GM23248 (cell line): ENCODE data around the gene THAP9. TPM values are rescaled to one million over a fixed set of nuclear protein-coding genes. Genes with fewer than 3 reads are reported as not detected.

Experiments
- DNase-seq: peaks from one replicate; pipeline ENCODE4 v3.0.0-alpha.2; 2015
- H2AFZ ChIP-seq: fragments of 200-600 bp; sonication (generic); 2 replicates; pipeline ENCODE4 v1.6.1; 2016; ENCODE audit warnings: antibody characterized with exemption
- H3F3A ChIP-seq: fragments of 200-600 bp; sonication (generic); 2 replicates; pipeline ENCODE4 v1.6.1; 2016; ENCODE audit warnings: mild to moderate bottlenecking, antibody characterized with exemption, mixed run types; ENCODE audit not compliant: insufficient read depth
- H3K27ac ChIP-seq: fragments of 200-600 bp; sonication (generic); 2 replicates; pipeline ENCODE4 v1.5.1; 2016; ENCODE audit warnings: mild to moderate bottlenecking
- H3K27me3 ChIP-seq: fragments of 200-600 bp; sonication (generic); replicated peaks from 2 replicates; pipeline ENCODE4 v1.6.1; 2016; ENCODE audit warnings: mild to moderate bottlenecking; ENCODE audit not compliant: insufficient read depth
- H3K36me3 ChIP-seq: fragments of 200-600 bp; sonication (generic); 2 replicates; pipeline ENCODE4 v1.6.1; 2016; ENCODE audit warnings: low read depth, mild to moderate bottlenecking
- H3K4me1 ChIP-seq: fragments of 200-600 bp; sonication (generic); 2 replicates; pipeline ENCODE4 v1.6.1; 2016; ENCODE audit warnings: mild to moderate bottlenecking; ENCODE audit not compliant: insufficient read depth
- H3K4me2 ChIP-seq: fragments of 200-600 bp; sonication (generic); one replicate; pipeline ENCODE4 v1.6.1; 2016; ENCODE audit warnings: mild to moderate bottlenecking; ENCODE audit not compliant: unreplicated experiment
- H3K4me3 ChIP-seq: fragments of 200-600 bp; sonication (generic); 2 replicates; pipeline ENCODE4 v1.5.1; 2016; ENCODE audit warnings: mild to moderate bottlenecking
- H3K79me2 ChIP-seq: fragments of 200-600 bp; sonication (generic); 2 replicates; pipeline ENCODE4 v1.6.1; 2016; ENCODE audit warnings: mild to moderate bottlenecking; ENCODE audit not compliant: insufficient read depth
- H3K9ac ChIP-seq: fragments of 200-600 bp; sonication (generic); 2 replicates; pipeline ENCODE4 v1.6.1; 2016; ENCODE audit warnings: mild to moderate bottlenecking
- H3K9me2 ChIP-seq: fragments of 200-600 bp; sonication (generic); 2 replicates; pipeline ENCODE4 v1.6.1; 2016; ENCODE audit warnings: mixed run types, mild to moderate bottlenecking, moderate library complexity; ENCODE audit not compliant: insufficient read depth
- H3K9me3 ChIP-seq: fragments of 200-600 bp; sonication (generic); one replicate; pipeline ENCODE4 v1.6.1; 2017; ENCODE audit warnings: low read depth
- H4K20me1 ChIP-seq: fragments of 200-600 bp; sonication (generic); 2 replicates; pipeline ENCODE4 v1.6.0; 2016; ENCODE audit not compliant: insufficient read depth
- EZH2 ChIP-seq: fragments of 200-600 bp; sonication (generic); IDR thresholded peaks from 2 replicates; pipeline ENCODE4 v1.6.1; 2018; ENCODE audit warnings: antibody characterized with exemption, mild to moderate bottlenecking; ENCODE audit not compliant: insufficient read depth, poor library complexity, severe bottlenecking
- EZH2phosphoT487 ChIP-seq: fragments of 200-600 bp; sonication (generic); IDR thresholded peaks from 2 replicates; pipeline ENCODE4 v1.6.1; 2018; ENCODE audit warnings: antibody characterized with exemption, moderate library complexity, mild to moderate bottlenecking, low read depth; ENCODE audit not compliant: insufficient read depth
- WGBS, 2 experiments: methylation state at CpG; one replicate each; pipeline ENCODE4 v1.1.6; 2015 to 2017; ENCODE audit warnings: low lambda C conversion rate in 2 of 2, low coverage in 1 of 2; ENCODE audit errors: missing lambda C conversion rate in 2 of 2; 5-methylcytosine and 5-hydroxymethylcytosine counted together
- in situ Hi-C: fragments of 300-500 bp; cut with MboI; formaldehyde crosslinking; loops from 2 replicates; pipeline ENCODE4 v1.15.0; 2020
- polyA plus RNA-seq: library from polyadenylated mRNA; unstranded; fragments of >200 nt; fragmentation: Nextera tagmentation; extraction: Ambion mirVana; gene quantifications from 2 replicates; pipeline ENCODE4 v1.2.1, GENCODE V29; 2016
- small RNA-seq: library from RNA; depleted of rRNA; stranded (forward); fragments of <200 nt; gene quantifications from one replicate; pipeline ENCODE3, GENCODE V24; 2014; ENCODE audit warnings: low read depth, low replicate concordance
- total RNA-seq: library from RNA; depleted of rRNA; stranded (reverse); fragments of >200 nt; shearing (Covaris generic); gene quantifications from 2 replicates; pipeline ENCODE4 v1.2.3, GENCODE V29; 2014; rRNA removed

THAP9 gene
- total and polyA plus RNA-seq, 2 experiments from 2014 or later, result 2.0 to 3.9 TPM

DNA sequence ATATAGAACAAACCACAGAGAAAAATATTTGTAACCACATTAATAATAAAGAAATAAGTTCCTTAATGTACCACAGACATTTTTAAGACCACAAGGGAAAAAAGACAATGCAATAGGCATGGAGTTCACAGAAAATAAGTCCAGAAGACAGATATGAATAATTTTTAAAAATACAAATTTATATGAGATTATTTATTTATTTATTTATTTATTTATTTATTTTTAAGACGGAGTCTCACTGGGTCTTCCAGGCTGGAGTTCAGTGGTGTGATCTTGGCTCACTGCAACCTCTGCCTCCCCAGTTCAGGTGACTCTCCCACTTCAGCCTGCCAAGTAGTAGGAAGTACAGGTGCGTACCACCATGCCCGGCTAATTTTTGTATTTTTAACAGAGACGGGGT is 53.7 kb downstream of the THAP9 start:
- H3K4me2 ChIP-seq, result no peak overlapping the region
- H3K27ac ChIP-seq, result no peak overlapping the region
- 99 to 100% methylated on average over 4 of the region's 4 CpGs for whole genome bisulfite sequencing, 2 experiments
- TF ChIP-seq EZH2 (no peak), EZH2phosphoT487 (no peak)
- no peaks in the 10 kb centered on the region for H4K20me1 ChIP-seq
- no peaks in the 10 kb centered on the region for H3K27me3 ChIP-seq
- DNase-seq, result no peak
- no peak overlapping the region for H3K9ac ChIP-seq
- in situ Hi-C loops, result no loop called here
- H3K79me2 ChIP-seq, result no peaks in the 10 kb centered on the region; the same call in 1 of the 2 replicates
- no peak overlapping the region for H2AFZ ChIP-seq
- no peaks in the 10 kb centered on the region for H3K4me1 ChIP-seq
- peaks cover under 1% of the 10 kb centered on the region; the same call in 1 of the 2 replicates for H3F3A ChIP-seq
- no peaks in the 10 kb centered on the region for H3K36me3 ChIP-seq
- no peaks in the 10 kb centered on the region for H3K9me3 ChIP-seq
- H3K4me3 ChIP-seq, result no peak overlapping the region
- no peaks in the 10 kb centered on the region for H3K9me2 ChIP-seq

DNA sequence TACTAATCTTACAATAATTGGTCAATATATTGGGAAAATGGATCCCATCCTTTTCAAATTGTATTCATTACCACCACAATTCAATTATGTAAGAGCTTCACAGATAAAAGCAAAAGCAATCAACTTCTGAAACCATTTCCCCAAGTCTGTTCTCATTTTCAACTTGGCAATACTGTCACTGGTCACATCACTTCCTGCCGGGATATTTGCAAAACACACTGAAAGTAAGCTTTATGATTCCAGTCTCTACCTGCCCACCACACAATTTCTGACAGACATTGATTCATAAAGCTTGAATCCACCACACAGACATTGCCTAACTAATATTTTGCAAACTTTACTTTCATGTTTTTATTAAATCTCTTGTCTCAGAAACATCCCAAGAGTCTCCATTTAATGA is 56.5 kb downstream of the THAP9 start:
- 96 to 100% methylated on average over 1 of the region's 1 CpG for WGBS, 2 experiments

DNA sequence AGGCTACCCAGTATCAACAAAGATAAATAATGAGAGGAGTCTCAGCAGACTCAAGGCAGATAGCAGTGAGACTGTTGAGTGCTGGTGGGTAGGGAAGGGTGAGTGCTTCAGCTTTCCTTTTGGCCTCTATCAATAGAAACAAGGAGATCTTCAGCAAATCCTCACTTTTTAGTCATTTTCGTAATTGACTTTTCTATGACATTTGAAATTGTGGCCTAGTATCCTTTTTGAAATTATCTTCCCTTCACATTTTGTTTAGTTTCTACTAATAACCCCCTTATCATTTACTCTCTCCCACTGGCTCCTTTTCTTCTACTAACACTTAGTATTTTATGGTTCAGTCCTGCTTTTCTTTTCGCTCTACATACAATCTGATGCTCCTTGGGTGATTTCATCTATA is 65.2 kb downstream of the THAP9 start:
- no peaks in the 10 kb centered on the region for H3K27me3 ChIP-seq
- H3F3A ChIP-seq, result no peaks in the 10 kb centered on the region
- TF ChIP-seq EZH2 (no peak), EZH2phosphoT487 (no peak)
- H3K79me2 ChIP-seq, result no peaks in the 10 kb centered on the region
- no peaks in the 10 kb centered on the region for H3K9me2 ChIP-seq
- no peaks in the 10 kb centered on the region for H4K20me1 ChIP-seq
- in situ Hi-C loops, result no loop called here
- H3K9me3 ChIP-seq, result no peaks in the 10 kb centered on the region
- peaks cover 29% of the 10 kb centered on the region for H3K36me3 ChIP-seq
- H3K4me1 ChIP-seq, result no peaks in the 10 kb centered on the region
- WGBS, 2 experiments, result 94 to 100% methylated on average over 2 of the region's 2 CpGs
- no peak overlapping the region for H3K27ac ChIP-seq
- DNase-seq, result no peak
- H3K4me2 ChIP-seq, result no peak overlapping the region
- no peak overlapping the region for H3K4me3 ChIP-seq
- H2AFZ ChIP-seq, result no peak overlapping the region
- H3K9ac ChIP-seq, result no peak overlapping the region

More for the DNA sequence above, 56.5 kb downstream of the THAP9 start:
- no peak overlapping the region for H3K27ac ChIP-seq
- H3K9me3 ChIP-seq, result no peaks in the 10 kb centered on the region
- H3K9me2 ChIP-seq, result no peaks in the 10 kb centered on the region
- no peaks in the 10 kb centered on the region for H3K4me1 ChIP-seq
- H3K4me2 ChIP-seq, result no peak overlapping the region
- no peak overlapping the region for H3K4me3 ChIP-seq
- no peaks in the 10 kb centered on the region for H3F3A ChIP-seq
- DNase-seq, result no peak
- TF ChIP-seq EZH2phosphoT487, result no peak
- no peaks in the 10 kb centered on the region; the same call in 1 of the 2 replicates for H3K79me2 ChIP-seq
- H4K20me1 ChIP-seq, result no peaks in the 10 kb centered on the region
- in situ Hi-C loops, result no loop called here
- H3K9ac ChIP-seq, result no peak overlapping the region
- no peak overlapping the region for H2AFZ ChIP-seq
- H3K27me3 ChIP-seq, result no peaks in the 10 kb centered on the region
- peaks cover 8% of the 10 kb centered on the region; the same call in 1 of the 2 replicates for H3K36me3 ChIP-seq

DNA sequence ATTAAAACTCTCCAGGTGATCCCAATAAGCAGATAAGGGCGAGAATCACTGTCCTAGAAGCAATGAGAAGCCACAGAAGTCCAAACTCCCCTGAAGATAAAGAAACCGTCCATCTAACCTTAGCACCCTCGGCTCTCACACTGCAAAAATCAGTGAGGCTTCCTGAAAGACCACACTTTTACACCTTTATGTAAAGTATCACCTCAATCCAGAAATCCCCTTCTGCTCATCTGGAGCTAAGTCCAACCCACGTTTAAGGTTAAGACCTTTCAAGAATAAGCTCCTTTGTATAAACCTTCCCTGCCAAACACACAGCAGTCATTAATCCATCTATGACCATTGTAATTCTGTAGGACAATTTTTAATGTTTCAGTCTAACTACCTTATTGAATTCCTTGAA is 68.4 kb downstream of the THAP9 start:
- Histone ChIP-seq H3K9me3 (no peaks in the 10 kb centered on the region), H3K27me3 (no peaks in the 10 kb centered on the region), H3K4me3 (no peak overlapping the region), H3K27ac (no peak overlapping the region), H3K36me3 (peaks cover 29% of the 10 kb centered on the region), H2AFZ (no peak overlapping the region), H3K9ac (no peak overlapping the region), H3F3A (no peaks in the 10 kb centered on the region), H3K79me2 (no peaks in the 10 kb centered on the region), H4K20me1 (no peaks in the 10 kb centered on the region), H3K4me1 (no peaks in the 10 kb centered on the region), H3K4me2 (no peak overlapping the region), H3K9me2 (no peaks in the 10 kb centered on the region)
- in situ Hi-C loops, result no loop called here
- no peak for DNase-seq
- TF ChIP-seq EZH2phosphoT487 (no peak), EZH2 (no peak)
- 88 to 91% methylated on average over 4 of the region's 4 CpGs for WGBS, 2 experiments

DNA sequence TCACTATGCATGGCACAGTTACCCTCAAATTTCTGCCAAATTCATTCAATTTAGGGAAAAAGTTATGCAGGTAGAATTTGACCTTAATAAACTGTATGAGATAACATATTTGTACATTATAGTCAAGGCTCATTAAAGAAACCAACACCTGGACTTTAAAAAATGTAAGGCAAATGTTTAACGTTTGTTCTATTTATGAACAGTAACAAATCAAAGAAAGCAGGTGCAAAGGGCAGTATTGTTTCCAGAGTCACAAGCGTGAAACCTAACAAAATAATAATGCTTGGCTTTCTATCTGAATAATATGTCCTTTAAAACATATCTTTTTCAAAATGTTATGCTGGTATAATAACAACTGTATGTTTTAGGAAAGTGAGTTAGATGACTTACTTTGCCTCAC is 68.9 kb downstream of the THAP9 start:
- in situ Hi-C loops, result no loop called here

More for the DNA sequence above, 68.9 kb downstream of the THAP9 start:
- H3K4me3 ChIP-seq, result no peak overlapping the region
- no peaks in the 10 kb centered on the region for H4K20me1 ChIP-seq
- H3K4me1 ChIP-seq, result no peaks in the 10 kb centered on the region
- H3K9me3 ChIP-seq, result no peaks in the 10 kb centered on the region
- no peaks in the 10 kb centered on the region for H3K9me2 ChIP-seq
- DNase-seq, result no peak
- H2AFZ ChIP-seq, result no peak overlapping the region
- H3K36me3 ChIP-seq, result peaks cover 26% of the 10 kb centered on the region
- 73 to 74% methylated on average over 2 of the region's 2 CpGs for WGBS, 2 experiments
- no peak overlapping the region for H3K27ac ChIP-seq
- TF ChIP-seq EZH2, result no peak
- TF ChIP-seq EZH2phosphoT487, result no peak
- H3K4me2 ChIP-seq, result no peak overlapping the region
- no peaks in the 10 kb centered on the region for H3F3A ChIP-seq
- H3K27me3 ChIP-seq, result no peaks in the 10 kb centered on the region
- no peaks in the 10 kb centered on the region for H3K79me2 ChIP-seq
- H3K9ac ChIP-seq, result no peak overlapping the region

Small RNAs within 50 kb of the gene (small RNA-seq; reads per million reads assigned to genes)
- gene RF00019, result not detected

Other genes with a start within 250 kb of the THAP9 start
- gene SCD5, start 101.9 kb upstream of the THAP9 start, total RNA-seq, result 37.6 and 39.8 TPM in 2 replicates
- gene SCD5, start 101.9 kb upstream of the THAP9 start, polyA plus RNA-seq, result 12.5 TPM in 2 replicates
- gene SEC31A, start 9.6 kb upstream of the THAP9 start, total RNA-seq, result 308 and 357 TPM in 2 replicates
- 314 and 315 TPM in 2 replicates for gene SEC31A, start 9.6 kb upstream of the THAP9 start, polyA plus RNA-seq
- 10.4 and 13.3 TPM in 2 replicates for gene LIN54, start 110.1 kb downstream of the THAP9 start, total RNA-seq
- 6.4 and 6.8 TPM in 2 replicates for gene LIN54, start 110.1 kb downstream of the THAP9 start, polyA plus RNA-seq
- 69.2 and 83.7 TPM in 2 replicates for gene COPS4, start 134.4 kb downstream of the THAP9 start, total RNA-seq
- gene COPS4, start 134.4 kb downstream of the THAP9 start, polyA plus RNA-seq, result 67.0 and 74.0 TPM in 2 replicates
- gene PLAC8, start 214.0 kb downstream of the THAP9 start, total RNA-seq, result not detected in 2 replicates
- 0.40 and 0.79 TPM in 2 replicates for gene PLAC8, start 214.0 kb downstream of the THAP9 start, polyA plus RNA-seq